HG03342 (cell line): Measurements from ENCODE around the gene DUSP22.
A peak's percentile ranks its signal among the peaks of the same experiment; 100 is the strongest.
"Not testable (repeated sequence)": the region's sequence is repeated elsewhere in the genome, so short reads cannot be mapped to it uniquely, and the experiment has no call there.

Source experiments
- ATAC-seq: cut with Tn5 transposase; IDR thresholded peaks from one replicate; pipeline ENCODE4 v1.9.1; 2021; ENCODE audit warnings: mild to moderate bottlenecking, moderate library complexity; ENCODE audit not compliant: unreplicated experiment

DUSP22 gene

GRCh38 chr6:322940-323729, 30.8 kb downstream of the DUSP22 start:
- no peak for ATAC-seq

GRCh38 chr6:323730-324088, 31.4 kb downstream of the DUSP22 start:
- no peak for ATAC-seq

- ATAC-seq, result no peak
Observed at GRCh38 chr6:324116-324728, 31.9 kb downstream of the DUSP22 start.

GRCh38 chr6:324729-325125, 32.4 kb downstream of the DUSP22 start:
- no peak for ATAC-seq

- ATAC-seq, result not testable (repeated sequence)
Observed at GRCh38 chr6:325161-325860, 33.0 kb downstream of the DUSP22 start.

GRCh38 chr6:326066-326465, 33.8 kb downstream of the DUSP22 start:
- not testable (repeated sequence) for ATAC-seq

- ATAC-seq, result no peak
Observed at GRCh38 chr6:326896-327537, 34.7 kb downstream of the DUSP22 start.

- peak; percentile 0 for ATAC-seq
Observed at GRCh38 chr6:327538-328116, 35.3 kb downstream of the DUSP22 start.

- ATAC-seq, result peak; percentile 79
Observed at GRCh38 chr6:328136-328670, 35.9 kb downstream of the DUSP22 start.

GRCh38 chr6:328924-329323, 36.6 kb downstream of the DUSP22 start:
- no peak for ATAC-seq

- no peak for ATAC-seq
Observed at GRCh38 chr6:329888-330691, 37.8 kb downstream of the DUSP22 start.

- no peak for ATAC-seq
Observed at GRCh38 chr6:330948-331347, 38.7 kb downstream of the DUSP22 start.

- peak; percentile 39 for ATAC-seq
Observed at GRCh38 chr6:331622-332521, 39.6 kb downstream of the DUSP22 start.

- ATAC-seq, result no peak
Observed at GRCh38 chr6:332671-333070, 40.4 kb downstream of the DUSP22 start.

- no peak for ATAC-seq
Observed at GRCh38 chr6:333379-334002, 41.2 kb downstream of the DUSP22 start.

GRCh38 chr6:334536-335510, 42.5 kb downstream of the DUSP22 start:
- no peak for ATAC-seq

- ATAC-seq, result no peak
Observed at GRCh38 chr6:335572-335971, 43.3 kb downstream of the DUSP22 start.
